Measurements from ENCODE around the gene SDHAF2.

DNA sequence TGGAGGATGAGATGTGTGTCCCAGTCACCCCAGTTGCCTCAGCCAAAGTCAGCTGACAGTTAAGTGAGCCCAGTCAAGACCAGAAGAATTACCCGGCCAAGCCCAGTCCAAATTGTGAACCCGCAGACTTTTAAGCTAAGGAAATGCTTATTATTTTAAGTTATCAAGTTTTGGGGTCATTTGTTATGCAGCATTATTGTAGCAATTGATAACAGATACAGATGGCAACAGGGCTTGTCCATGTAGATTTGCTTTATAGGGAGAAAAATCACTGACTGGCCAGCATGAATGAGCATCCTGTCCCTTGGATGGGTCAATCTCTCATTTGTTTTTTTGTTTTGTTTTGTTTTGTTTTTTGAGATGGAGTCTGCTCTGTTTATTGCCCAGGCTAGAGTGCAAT is 22.9 kb downstream of the SDHAF2 start:
- TF ChIP-seq, protein P1, sequence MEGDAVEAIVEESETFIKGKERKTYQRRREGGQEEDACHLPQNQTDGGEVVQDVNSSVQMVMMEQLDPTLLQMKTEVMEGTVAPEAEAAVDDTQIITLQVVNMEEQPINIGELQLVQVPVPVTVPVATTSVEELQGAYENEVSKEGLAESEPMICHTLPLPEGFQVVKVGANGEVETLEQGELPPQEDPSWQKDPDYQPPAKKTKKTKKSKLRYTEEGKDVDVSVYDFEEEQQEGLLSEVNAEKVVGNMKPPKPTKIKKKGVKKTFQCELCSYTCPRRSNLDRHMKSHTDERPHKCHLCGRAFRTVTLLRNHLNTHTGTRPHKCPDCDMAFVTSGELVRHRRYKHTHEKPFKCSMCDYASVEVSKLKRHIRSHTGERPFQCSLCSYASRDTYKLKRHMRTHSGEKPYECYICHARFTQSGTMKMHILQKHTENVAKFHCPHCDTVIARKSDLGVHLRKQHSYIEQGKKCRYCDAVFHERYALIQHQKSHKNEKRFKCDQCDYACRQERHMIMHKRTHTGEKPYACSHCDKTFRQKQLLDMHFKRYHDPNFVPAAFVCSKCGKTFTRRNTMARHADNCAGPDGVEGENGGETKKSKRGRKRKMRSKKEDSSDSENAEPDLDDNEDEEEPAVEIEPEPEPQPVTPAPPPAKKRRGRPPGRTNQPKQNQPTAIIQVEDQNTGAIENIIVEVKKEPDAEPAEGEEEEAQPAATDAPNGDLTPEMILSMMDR (IDR thresholded peaks at IDR 0.05 in 4 of 5, conservative IDR thresholded peaks at IDR 0.05 in 1 of 5): no peak
- no peak for TF ChIP-seq POLR2A (IDR thresholded peaks at IDR 0.05)

Measured in gastrocnemius medialis (tissue), 4 donors.